NCI-H1105 treated with DMSO at 0.1 percent for 48 hours (cell line): ENCODE measurements around the gene EPB41L1.

Experiments used
- DNase-seq: peaks from one replicate; lab custom pipeline; 2025; lab: John Stamatoyannopoulos, UW

Gene EPB41L1

DNA sequence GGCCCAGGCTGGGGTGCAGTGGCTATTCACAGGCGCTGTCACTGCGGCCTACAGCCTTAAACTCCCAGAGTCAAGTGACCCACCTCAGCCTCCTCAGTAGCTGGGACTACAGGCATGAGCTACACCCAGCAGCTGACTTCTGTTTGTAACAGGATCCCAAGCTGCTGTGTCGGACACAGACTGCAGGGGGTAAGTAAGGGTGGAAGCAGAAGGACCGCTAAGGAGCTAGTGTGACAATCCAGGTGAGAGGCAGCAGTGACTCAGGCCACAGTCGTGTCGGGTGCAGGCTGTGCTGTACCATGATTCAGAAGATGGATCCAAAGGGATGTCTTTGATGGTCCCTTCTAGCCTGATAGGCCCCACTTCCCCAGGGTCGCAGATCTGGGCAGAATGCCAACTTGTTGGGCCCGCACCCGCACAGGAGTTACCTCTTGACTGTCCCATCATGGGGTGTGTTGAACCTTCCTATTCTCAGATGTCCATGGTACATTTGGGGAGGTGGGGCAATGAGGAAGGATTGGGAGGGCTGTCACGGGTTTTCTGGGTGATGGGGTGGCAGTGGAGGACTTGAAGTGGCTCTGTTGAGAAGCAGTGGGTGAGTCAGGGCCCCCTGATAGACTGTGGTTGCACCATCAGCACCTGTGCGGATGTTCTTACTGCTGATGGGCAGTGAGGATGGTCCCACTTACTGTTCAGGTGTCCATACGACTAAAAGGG, 107.0 kb downstream of the EPB41L1 start:
- DNase-seq: no peak

DNA sequence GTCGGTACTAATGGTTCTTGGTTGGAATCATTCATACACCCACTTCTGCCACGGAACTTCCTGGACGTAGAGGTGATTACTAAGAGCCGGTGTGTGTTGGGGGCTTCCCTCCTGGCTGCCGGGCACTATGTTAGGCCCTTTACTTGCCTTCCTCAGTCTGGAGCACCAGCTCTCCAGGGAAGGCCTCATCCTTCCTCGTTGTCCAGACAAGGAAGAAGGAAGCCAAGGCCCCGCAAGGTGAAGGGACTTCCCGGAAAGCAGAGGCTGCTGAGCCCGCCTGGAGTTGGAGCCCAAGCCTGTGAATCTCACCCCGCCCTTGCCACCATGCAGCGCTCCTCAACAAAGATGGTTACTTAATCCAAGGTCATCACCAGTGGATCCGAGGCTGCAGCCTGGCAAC, 107.9 kb downstream of the EPB41L1 start:
- no peak for DNase-seq

DNA sequence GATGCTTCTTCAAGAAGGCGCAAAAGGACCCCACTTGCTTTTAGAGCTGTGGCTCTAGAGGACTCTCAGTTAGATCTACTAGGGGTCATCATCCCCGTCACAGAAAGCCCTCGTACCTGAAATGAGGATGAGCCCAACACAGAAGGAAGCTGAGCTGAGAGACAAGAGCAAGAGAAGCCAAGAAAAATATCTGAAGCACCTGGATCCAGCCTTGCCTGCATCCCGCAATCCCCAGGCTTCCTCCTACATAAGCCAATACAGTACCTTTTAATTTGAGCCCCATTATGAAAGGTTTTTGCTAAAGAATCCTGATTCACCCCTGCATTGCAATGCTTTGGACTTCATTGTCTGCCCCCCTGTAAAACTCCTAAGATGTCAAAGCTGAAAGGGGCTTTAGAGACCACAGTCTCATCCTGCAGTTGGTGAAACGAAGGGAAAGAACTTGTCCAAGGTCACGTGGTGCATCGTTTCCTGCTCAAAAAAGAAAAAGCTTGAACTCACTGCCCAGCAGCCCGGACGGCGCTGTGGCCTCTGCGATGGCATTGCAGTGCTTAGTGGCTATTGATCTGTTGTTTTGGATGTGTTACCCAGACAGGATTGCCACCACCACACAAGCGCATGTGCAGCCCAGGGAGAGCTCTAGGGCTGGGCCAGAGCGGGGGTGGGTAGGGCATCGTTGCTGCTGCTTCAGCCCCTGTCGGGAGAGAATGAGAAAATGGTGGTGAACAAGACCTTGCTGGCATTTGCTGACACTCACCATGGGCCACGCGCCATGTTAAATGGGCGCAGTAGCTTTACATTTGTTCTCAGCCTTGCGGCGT, 110.1 kb downstream of the EPB41L1 start:
- no peak for DNase-seq

- no peak for DNase-seq
These were observed 111.6 kb downstream of the EPB41L1 start for GRCh38 chr20:36266189-36266588.

DNA sequence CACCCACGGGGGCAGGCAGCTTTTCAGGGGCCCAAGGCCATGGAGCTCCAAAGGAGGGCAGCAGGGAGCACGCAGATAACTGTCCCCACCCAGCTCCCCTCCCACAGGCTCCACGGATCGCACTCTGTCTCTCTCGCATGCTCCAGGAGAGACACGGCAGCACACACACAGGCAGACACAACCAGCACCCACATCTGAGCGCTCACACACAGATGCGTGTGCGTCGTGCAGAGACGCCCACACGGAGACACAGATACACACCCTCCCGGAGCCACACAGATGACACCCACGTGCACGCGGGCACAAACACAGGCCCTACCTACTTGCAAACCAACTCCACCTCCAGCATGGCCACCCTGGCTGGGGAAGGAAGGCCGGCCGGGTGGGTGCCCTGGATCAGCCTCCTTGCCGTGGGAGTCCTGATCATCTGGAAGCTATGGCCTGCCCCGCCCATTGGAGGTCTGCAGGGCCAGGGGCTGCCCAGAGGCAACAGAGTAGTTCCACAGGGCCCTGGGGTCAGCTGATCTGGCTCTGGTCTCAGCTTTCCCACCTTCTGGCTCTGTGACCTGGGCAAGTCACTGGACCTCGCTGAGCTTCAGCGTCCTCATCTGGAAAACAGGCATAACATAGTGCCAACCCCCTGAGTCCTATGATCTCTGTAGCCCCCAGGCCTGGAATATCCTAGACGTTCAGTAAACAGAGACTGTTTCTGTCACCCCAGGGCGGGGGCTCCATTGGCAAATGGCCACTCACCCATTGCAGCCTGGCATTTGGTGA, 113.3 kb downstream of the EPB41L1 start:
- no peak for DNase-seq

DNA sequence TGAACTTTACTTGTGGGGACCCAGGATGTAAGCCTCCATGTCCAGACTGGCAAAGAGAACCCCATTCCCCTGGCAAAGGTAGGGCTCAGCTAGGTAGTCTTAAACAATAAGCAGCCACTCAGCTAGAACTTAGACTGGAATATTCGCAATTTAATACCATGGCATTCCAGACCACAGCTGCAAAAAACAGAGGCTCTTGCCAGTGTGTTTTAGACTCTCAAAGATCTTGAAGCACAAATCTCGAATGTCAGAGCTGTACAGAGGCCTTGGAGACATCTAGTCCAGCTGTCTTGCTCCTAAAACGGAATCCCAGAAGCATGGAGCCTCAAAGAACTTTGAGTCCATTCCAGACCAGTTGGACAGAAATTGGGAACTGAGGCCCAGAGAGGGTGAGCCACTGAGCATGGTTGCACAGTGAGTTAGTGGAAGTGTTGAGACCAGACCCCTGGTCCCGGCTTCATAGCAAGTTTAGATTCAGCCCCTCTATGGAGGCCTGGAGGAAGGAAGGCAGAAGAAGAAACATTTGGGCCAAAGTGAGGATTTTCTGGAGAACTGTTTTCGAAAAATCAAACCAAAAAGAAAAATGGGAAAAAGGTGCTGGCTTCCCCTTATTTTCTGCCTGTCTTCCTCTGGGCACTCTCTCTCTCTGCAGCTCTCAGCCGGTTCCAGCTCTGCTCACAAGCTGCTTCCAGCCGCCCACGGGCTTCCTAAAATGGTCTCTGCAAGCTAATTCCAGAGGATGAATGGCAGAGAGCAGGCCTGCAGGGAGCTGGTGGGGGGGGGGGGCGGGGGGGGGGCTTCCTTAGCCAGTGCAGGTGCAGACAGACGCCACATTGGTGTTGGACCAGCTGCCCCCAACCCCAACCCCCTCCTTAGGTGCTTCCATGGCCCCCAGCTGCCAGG, 114.2 kb downstream of the EPB41L1 start:
- DNase-seq: no peak

- no peak for DNase-seq
These were observed 115.0 kb downstream of the EPB41L1 start for GRCh38 chr20:36269507-36269906.

DNA sequence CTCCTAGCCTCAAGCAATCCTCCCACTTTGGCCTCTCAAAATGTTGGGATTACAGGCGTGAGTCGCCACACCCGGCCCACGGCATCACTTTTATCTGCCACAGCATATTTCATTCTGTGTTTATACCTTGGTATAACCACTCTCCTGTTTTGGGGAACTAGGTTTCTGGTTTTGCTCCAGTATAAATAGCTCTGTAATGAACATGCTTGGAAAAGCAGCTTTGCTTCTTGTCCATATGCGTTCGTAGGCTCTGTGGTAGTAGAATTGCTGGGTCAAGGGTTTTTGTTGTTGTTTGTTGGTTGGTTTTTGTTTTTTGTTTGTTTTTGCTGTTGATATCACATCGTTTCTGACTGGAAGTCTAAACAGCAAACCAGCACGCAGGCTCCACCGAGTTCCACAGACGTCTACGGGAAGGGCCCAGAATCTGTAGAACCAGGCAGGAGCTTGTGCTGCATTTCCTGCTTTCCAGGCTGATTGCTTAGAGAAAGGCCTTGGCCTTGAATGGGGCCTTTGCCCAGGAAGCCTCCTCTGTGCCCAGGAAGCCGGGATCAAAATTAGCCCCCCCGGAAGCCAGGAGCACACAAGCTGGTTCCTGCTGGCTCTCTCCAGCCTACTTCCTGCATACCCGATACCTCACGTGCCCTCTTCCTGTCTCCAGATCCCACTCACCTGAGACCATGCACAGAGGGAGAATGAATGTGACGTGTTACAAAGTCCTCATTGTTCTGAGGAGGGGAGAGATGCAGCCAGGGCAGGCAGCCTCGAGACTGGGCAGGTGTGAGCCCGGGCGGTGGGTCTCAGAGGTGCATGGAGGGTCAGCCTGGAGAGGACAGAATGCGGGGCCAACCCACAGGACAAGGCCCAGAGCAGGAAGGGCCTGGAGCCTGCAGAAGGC, 116.5 kb downstream of the EPB41L1 start:
- DNase-seq: no peak

- DNase-seq: no peak
These were observed 117.4 kb downstream of the EPB41L1 start for GRCh38 chr20:36271639-36272546.

- DNase-seq: no peak
These were observed 118.1 kb downstream of the EPB41L1 start for GRCh38 chr20:36272547-36273220.

DNA sequence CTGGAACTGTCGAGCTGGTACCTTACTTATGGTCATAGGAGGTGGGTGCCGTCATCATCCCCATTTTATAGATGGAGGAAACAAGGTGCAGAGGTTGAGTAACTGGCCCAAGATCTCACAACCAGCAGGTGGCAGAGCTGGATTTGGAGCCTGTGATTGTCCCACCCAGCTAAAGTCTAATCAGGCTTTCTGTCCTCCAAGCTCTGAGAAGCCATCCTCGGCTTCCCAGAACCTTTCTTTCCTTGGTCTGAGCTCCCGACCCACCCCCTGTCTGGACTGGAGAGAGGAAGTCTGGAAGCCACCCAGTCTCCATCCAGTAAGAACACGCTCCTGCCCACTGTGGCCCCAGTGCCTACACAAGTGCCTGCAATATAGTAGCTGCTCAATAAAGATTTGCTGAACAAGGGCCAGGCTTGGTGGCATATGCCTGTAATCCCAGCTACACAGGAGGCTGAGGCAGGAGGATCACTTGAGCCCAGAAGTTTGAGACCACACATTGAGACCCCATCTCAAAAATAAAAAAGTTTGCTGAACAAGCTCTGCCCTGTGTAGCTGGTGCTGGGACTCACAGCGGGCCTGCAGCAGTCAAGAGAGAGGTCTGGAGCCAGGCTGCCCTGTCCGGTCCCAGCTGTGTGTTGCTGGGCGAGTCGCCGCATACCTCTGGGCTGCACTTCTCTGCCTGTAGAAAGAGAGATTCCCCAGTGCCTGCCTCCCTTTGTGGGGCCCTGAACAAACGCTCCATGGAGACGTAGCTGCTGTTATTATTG, 119.1 kb downstream of the EPB41L1 start:
- DNase-seq: peak; percentile 1

- DNase-seq: no peak
These were observed 119.8 kb downstream of the EPB41L1 start for GRCh38 chr20:36274181-36274841.

GRCh38 chr20:36275011-36275410, 120.5 kb downstream of the EPB41L1 start:
- no peak for DNase-seq

- no peak for DNase-seq
These were observed 121.1 kb downstream of the EPB41L1 start for GRCh38 chr20:36275441-36276189.

DNA sequence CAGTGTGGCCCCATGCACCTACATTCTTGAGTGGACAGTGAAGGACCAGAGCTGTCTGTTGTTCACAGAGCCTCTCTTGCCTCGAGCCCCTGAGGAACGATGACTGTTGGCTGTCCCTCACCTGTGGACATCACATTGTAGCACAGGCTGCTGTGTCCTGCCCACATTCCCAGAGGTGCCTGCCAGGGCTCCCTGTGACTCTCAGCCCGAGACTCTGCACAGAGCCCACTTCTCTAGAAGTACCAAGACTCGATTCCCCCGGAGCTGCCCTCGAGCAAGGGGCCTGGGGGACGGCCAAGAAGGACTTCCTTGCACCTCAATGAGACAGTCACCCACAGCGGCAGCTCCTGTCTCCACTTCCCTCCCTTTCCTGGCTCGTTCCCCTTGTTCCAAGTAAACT, 123.0 kb downstream of the EPB41L1 start:
- no peak for DNase-seq

GRCh38 chr20:36279362-36279761, 124.8 kb downstream of the EPB41L1 start:
- no peak for DNase-seq

GRCh38 chr20:36279776-36280175, 125.2 kb downstream of the EPB41L1 start:
- DNase-seq: no peak
